Liver (tissue), 9 donors: Measurements from ENCODE around the gene PLA2G2F. TPM values are rescaled to one million over a fixed set of nuclear protein-coding genes. Genes with fewer than 3 reads are reported as not detected.

Experiments
- DNase-seq: peaks from one replicate; pipeline ENCODE4 v3.0.0-alpha.2; 2017; ENCODE audit warnings: low spot score
- H3K27ac ChIP-seq, 2 donors: one replicate each; pipeline ENCODE4 v1.7.0; 2013; ENCODE audit warnings: inconsistent platforms in 2 of 2, low read length in 2 of 2, control low read depth in 1 of 2, low read depth in 1 of 2, mild to moderate bottlenecking in 1 of 2
- H3K27me3 ChIP-seq, 4 donors: one replicate each; pipeline versions ENCODE4 v1.6.1 to v1.7.0; 2013; ENCODE audit warnings: low read length in 3 of 4, inconsistent platforms in 1 of 4, mild to moderate bottlenecking in 1 of 4, moderate library complexity in 1 of 4; ENCODE audit not compliant: control insufficient read depth in 4 of 4, insufficient read depth in 4 of 4
- H3K36me3 ChIP-seq, 4 donors: one replicate each; pipeline versions ENCODE4 v1.6.1 to v1.7.0; 2013; ENCODE audit warnings: low read length in 3 of 4, mild to moderate bottlenecking in 3 of 4, low read depth in 1 of 4, moderate library complexity in 1 of 4; ENCODE audit not compliant: control insufficient read depth in 4 of 4, insufficient read depth in 3 of 4
- H3K4me1 ChIP-seq, 4 donors: one replicate each; pipeline versions ENCODE4 v1.6.1 to v1.7.0; 2013; ENCODE audit warnings: low read length in 3 of 4, mild to moderate bottlenecking in 3 of 4, moderate library complexity in 1 of 4; ENCODE audit not compliant: control insufficient read depth in 4 of 4, insufficient read depth in 4 of 4
- H3K4me3 ChIP-seq, 3 donors: one replicate each; pipeline versions ENCODE4 v1.6.1 to v1.7.0; 2013; ENCODE audit warnings: low read length in 3 of 3, control low read depth in 1 of 3, low read depth in 1 of 3, mild to moderate bottlenecking in 1 of 3
- H3K9ac ChIP-seq, 2 donors: one replicate each; pipeline ENCODE4 v1.7.0; 2013; ENCODE audit warnings: low read length in 2 of 2, mild to moderate bottlenecking in 2 of 2, moderate library complexity in 2 of 2, control low read depth in 1 of 2, low read depth in 1 of 2
- H3K9me3 ChIP-seq, 4 donors: one replicate each; pipeline versions ENCODE4 v1.6.1 to v1.7.0; 2013; ENCODE audit warnings: low read length in 3 of 4; ENCODE audit not compliant: control insufficient read depth in 4 of 4
- ATF3 ChIP-seq: IDR thresholded peaks from 2 replicates; pipeline ENCODE4 v1.6.1; 2016; ENCODE audit warnings: antibody characterized with exemption
- CTCF ChIP-seq: fragments of 150-350 bp; IDR thresholded peaks from 2 replicates; pipeline ENCODE4 v1.5.1; 2017; ENCODE audit warnings: improper control_type of control experiment, low read depth, low read length; ENCODE audit not compliant: missing input control
- EGR1 ChIP-seq, 2 donors: IDR thresholded peaks; 2 replicates each; pipeline ENCODE4 v1.6.1; 2016 to 2018; ENCODE audit warnings: antibody characterized with exemption in 2 of 2, low read depth in 2 of 2
- FOXA1 ChIP-seq: IDR thresholded peaks from 2 replicates; pipeline ENCODE4 v1.6.1; 2016; ENCODE audit warnings: antibody characterized with exemption
- FOXA2 ChIP-seq: IDR thresholded peaks from 2 replicates; pipeline ENCODE4 v1.6.1; 2016; ENCODE audit warnings: antibody characterized with exemption
- GABPA ChIP-seq, 2 donors: IDR thresholded peaks in 1 of 2; conservative IDR thresholded peaks in 1 of 2; 2 replicates each; pipeline ENCODE4 v1.6.1; 2016; ENCODE audit warnings: antibody characterized with exemption in 2 of 2, mild to moderate bottlenecking in 1 of 2, moderate library complexity in 1 of 2
- HNF4A ChIP-seq, 2 donors: conservative IDR thresholded peaks; 2 replicates each; pipeline ENCODE4 v1.6.1; 2016; ENCODE audit warnings: antibody characterized with exemption in 2 of 2, mild to moderate bottlenecking in 2 of 2
- HNF4G ChIP-seq: IDR thresholded peaks from 2 replicates; pipeline ENCODE4 v1.6.1; 2016; ENCODE audit warnings: antibody characterized with exemption
- JUND ChIP-seq, 2 donors: IDR thresholded peaks; 2 replicates each; pipeline ENCODE4 v1.6.1; 2016; ENCODE audit warnings: antibody characterized with exemption in 2 of 2
- MAX ChIP-seq: IDR thresholded peaks from 2 replicates; pipeline ENCODE4 v1.6.1; 2016; ENCODE audit warnings: antibody characterized with exemption
- NR2F2 ChIP-seq: IDR thresholded peaks from 2 replicates; pipeline ENCODE4 v1.6.1; 2016; ENCODE audit warnings: antibody characterized with exemption
- RAD21 ChIP-seq, 2 donors: IDR thresholded peaks; 2 replicates each; pipeline ENCODE4 v1.6.1; 2016; ENCODE audit warnings: antibody characterized with exemption in 2 of 2, mild to moderate bottlenecking in 2 of 2
- REST ChIP-seq: IDR thresholded peaks from 2 replicates; pipeline ENCODE4 v1.6.1; 2016; ENCODE audit warnings: antibody characterized with exemption, mild to moderate bottlenecking
- RXRA ChIP-seq, 2 donors: IDR thresholded peaks; 2 replicates each; pipeline ENCODE4 v1.6.1; 2017 to 2018; ENCODE audit warnings: antibody characterized with exemption in 2 of 2, mild to moderate bottlenecking in 1 of 2
- SP1 ChIP-seq: IDR thresholded peaks from 2 replicates; pipeline ENCODE4 v1.6.1; 2018; ENCODE audit warnings: antibody characterized with exemption, mild to moderate bottlenecking
- TAF1 ChIP-seq: conservative IDR thresholded peaks from 2 replicates; pipeline ENCODE4 v1.6.1; 2016; ENCODE audit warnings: antibody characterized with exemption, mild to moderate bottlenecking
- YY1 ChIP-seq: IDR thresholded peaks from 2 replicates; pipeline ENCODE4 v1.6.1; 2016; ENCODE audit warnings: antibody characterized with exemption, mild to moderate bottlenecking
- ZBTB33 ChIP-seq: IDR thresholded peaks from 2 replicates; pipeline ENCODE4 v1.6.1; 2016; ENCODE audit warnings: antibody characterized with exemption
- WGBS: extraction: QIAGEN DNeasy Blood & Tissue Kit; methylation state at CpG from one replicate; pipeline ENCODE4 v1.1.7; 2013; 5-methylcytosine and 5-hydroxymethylcytosine counted together
- polyA plus RNA-seq, 2 donors: library from polyadenylated mRNA; stranded (reverse) in 1 of 2; unstranded in 1 of 2; fragments of 200-250 nt in 1 of 2; fragments of >200 nt in 1 of 2; fragmentation: Nextera tagmentation in 1 of 2; extraction: Ambion mirVana in 1 of 2; gene quantifications; one replicate each; pipeline versions ENCODE4 v1.2.1 to v1.2.3, GENCODE V29; 2013 to 2015
- total RNA-seq, 2 donors: library from RNA; depleted of rRNA; stranded (reverse); fragments of >200 nt; gene quantifications; one replicate each; pipeline ENCODE4 v1.2.3, GENCODE V29; 2014
- donor health status: healthy.
- donor health status: healthy.
- donor health status: healthy.
- donor health status: healthy.
- donor health status: healthy.

Gene PLA2G2F
- total and polyA plus RNA-seq, 4 donors: under 0.01 TPM; not detected in 3

GRCh38 chr1:20164694-20165202 is 25.6 kb downstream of the PLA2G2F start:
- WGBS: 75% methylated on average over 15 of the region's 15 CpGs
- H3K4me1 ChIP-seq: peaks cover 0 to 4% (median under 1%) of the 10 kb centered on the region in 4 donors
- H3K9ac ChIP-seq: no peak overlapping the region
- peaks cover 0 to 12% (median 0%) of the 10 kb centered on the region in 4 donors for H3K9me3 ChIP-seq
- no peaks in the 10 kb centered on the region for H3K27me3 ChIP-seq
- H3K27ac ChIP-seq: no peak overlapping the region
- DNase-seq: no peak
- TF ChIP-seq TAF1 (no peak), FOXA2 (no peak), HNF4A (conservative IDR thresholded peaks at IDR 0.05) (no peak), ATF3 (no peak), YY1 (no peak), SP1 (peak; percentile 28), FOXA1 (no peak), ZBTB33 (no peak), CTCF (no peak), MAX (no peak), RAD21 (IDR thresholded peaks at IDR 0.05) (peak; percentile 28 to 35), HNF4G (no peak), GABPA (IDR thresholded peaks at IDR 0.05 in 1 of 2, conservative IDR thresholded peaks at IDR 0.05 in 1 of 2) (peak in 1 of 2 donors; percentile 10), RXRA (IDR thresholded peaks at IDR 0.05) (no peak), JUND (IDR thresholded peaks at IDR 0.05) (no peak), EGR1 (IDR thresholded peaks at IDR 0.05; ENCODE audit: low read depth in 2 of 2) (peak in 1 of 2 donors; percentile 32), NR2F2 (peak; percentile 92), REST (no peak)
- no peaks in the 10 kb centered on the region for H3K36me3 ChIP-seq
- no peak overlapping the region for H3K4me3 ChIP-seq
